Measurements from ENCODE around the gene TBC1D16. TPM values are rescaled to one million over a fixed set of nuclear protein-coding genes. Genes with fewer than 3 reads are reported as not detected.

Gene TBC1D16
- total RNA-seq, 1 donor from 2014 or later = 55.6 TPM

GRCh38 chr17:79887451-79887991 is 148.2 kb downstream of the TBC1D16 start:
- Histone ChIP-seq H3K27ac (no peak overlapping the region), H3K9me3 (no peaks in the 10 kb centered on the region), H3K27me3 (no peaks in the 10 kb centered on the region), H3K4me3 (no peak overlapping the region), H3K4me1 (no peaks in the 10 kb centered on the region), H3K36me3 (no peaks in the 10 kb centered on the region)
- DNase-seq (ENCODE audit: low spot score in 2 of 2) = no peak
- intact Hi-C loops (cut with DNase I) = no loop called here
- no peak for TF ChIP-seq CTCF (IDR thresholded peaks at IDR 0.05)

GRCh38 chr17:79883202-79883601 is 152.5 kb downstream of the TBC1D16 start:
- DNase-seq (ENCODE audit: low spot score in 2 of 2) = no peak
- Histone ChIP-seq H3K9me3 (no peaks in the 10 kb centered on the region), H3K36me3 (no peaks in the 10 kb centered on the region), H3K4me1 (no peaks in the 10 kb centered on the region), H3K4me3 (no peak overlapping the region), H3K27ac (no peak overlapping the region), H3K27me3 (no peaks in the 10 kb centered on the region)
- intact Hi-C loops (cut with DNase I) = no loop called here
- no peak for TF ChIP-seq CTCF (IDR thresholded peaks at IDR 0.05)

Other genes with a start within 250 kb of the TBC1D16 start
- gene CBX8, start 238.8 kb downstream of the TBC1D16 start, total RNA-seq = 1.1 TPM
- gene CBX4, start 196.4 kb downstream of the TBC1D16 start, total RNA-seq = 25.7 TPM
- gene CCDC40, start 770 bp upstream of the TBC1D16 start, total RNA-seq = 5.4 TPM
- gene GAA, start 65.7 kb upstream of the TBC1D16 start, total RNA-seq = 91.6 TPM
- gene EIF4A3, start 111.3 kb upstream of the TBC1D16 start, total RNA-seq = 78.9 TPM
- 1.1 TPM for gene CARD14, start 134.2 kb upstream of the TBC1D16 start, total RNA-seq
- 50.9 TPM for gene SGSH, start 184.5 kb upstream of the TBC1D16 start, total RNA-seq
- gene SLC26A11, start 184.6 kb upstream of the TBC1D16 start, total RNA-seq = 25.8 TPM
- 155 TPM for gene RNF213, start 225.0 kb upstream of the TBC1D16 start, total RNA-seq